ENCODE data around the gene ZC3H18.

Gene ZC3H18

DNA sequence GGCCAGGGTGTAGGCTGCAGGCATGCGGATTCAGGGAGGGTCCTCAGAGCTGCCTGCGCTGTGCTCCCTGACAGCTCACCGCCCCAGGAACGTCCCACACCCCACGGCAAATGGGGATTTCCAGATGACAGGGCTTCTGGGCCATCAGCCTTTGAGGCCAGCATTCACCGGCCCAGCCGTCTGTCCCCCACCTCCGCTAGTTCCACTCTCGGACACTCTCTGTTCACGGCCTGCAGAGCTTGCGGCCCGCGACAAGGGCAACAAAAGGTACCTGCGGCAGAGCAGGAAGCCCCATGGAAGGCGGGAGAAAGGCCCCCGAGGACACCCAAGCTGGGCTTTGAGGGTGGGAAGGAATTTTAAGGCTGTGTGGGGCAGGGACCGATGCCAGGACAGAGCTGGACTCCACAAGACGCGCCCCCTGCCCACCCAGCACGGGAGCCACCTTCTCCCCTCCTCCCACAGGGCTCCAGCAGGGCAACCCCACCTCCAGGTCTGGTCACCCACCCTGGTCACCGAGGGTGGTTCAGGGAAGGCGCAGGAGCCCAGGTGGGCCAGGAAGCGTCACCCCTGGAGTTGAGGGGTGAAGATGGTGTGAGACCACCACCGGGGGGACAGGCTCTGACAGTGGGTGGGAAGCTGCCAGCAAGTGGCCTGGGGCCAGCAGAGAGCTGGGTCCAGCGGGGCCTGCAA is 86.2 kb downstream of the ZC3H18 start:
- no peaks in the 10 kb centered on the region for H3K27me3 ChIP-seq (replicated peaks; ENCODE audit: insufficient read depth, low read length)
- H4K20me1 ChIP-seq (ENCODE audit: insufficient read depth, low read length), result no peaks in the 10 kb centered on the region
- DNase-seq, result no peak
- TF ChIP-seq EZH2 (optimal IDR thresholded peaks at IDR 0.05; ENCODE audit: low read depth, low read length) (no peak), EZH2phosphoT487 (IDR thresholded peaks at IDR 0.05; ENCODE audit: low read length) (no peak), CTCF (IDR thresholded peaks at IDR 0.05; ENCODE audit: low read length) (no peak)
- peaks cover 7% of the 10 kb centered on the region; the same call in 1 of the 2 replicates for H3K4me1 ChIP-seq (ENCODE audit: low read length)
- H3K36me3 ChIP-seq (replicated peaks; ENCODE audit: insufficient read depth, low read length), result no peaks in the 10 kb centered on the region
- no peak overlapping the region for H3K4me2 ChIP-seq (ENCODE audit: low read depth, low read length)
- H3K27ac ChIP-seq (ENCODE audit: low read length), result no peak overlapping the region
- no peak overlapping the region for H3K9ac ChIP-seq (ENCODE audit: low read length)
- H3F3A ChIP-seq (ENCODE audit: insufficient read depth, low read length), result no peaks in the 10 kb centered on the region
- H3K4me3 ChIP-seq (ENCODE audit: low read length), result no peak overlapping the region
- H3K9me2 ChIP-seq (replicated peaks; ENCODE audit: insufficient read depth, low read length), result no peaks in the 10 kb centered on the region
- no peak overlapping the region for H2AFZ ChIP-seq (ENCODE audit: low read length)
- H3K79me2 ChIP-seq (ENCODE audit: low read length), result peaks cover 3% of the 10 kb centered on the region
- no peaks in the 10 kb centered on the region for H3K9me3 ChIP-seq (replicated peaks; ENCODE audit: insufficient read depth, low read length)

DNA sequence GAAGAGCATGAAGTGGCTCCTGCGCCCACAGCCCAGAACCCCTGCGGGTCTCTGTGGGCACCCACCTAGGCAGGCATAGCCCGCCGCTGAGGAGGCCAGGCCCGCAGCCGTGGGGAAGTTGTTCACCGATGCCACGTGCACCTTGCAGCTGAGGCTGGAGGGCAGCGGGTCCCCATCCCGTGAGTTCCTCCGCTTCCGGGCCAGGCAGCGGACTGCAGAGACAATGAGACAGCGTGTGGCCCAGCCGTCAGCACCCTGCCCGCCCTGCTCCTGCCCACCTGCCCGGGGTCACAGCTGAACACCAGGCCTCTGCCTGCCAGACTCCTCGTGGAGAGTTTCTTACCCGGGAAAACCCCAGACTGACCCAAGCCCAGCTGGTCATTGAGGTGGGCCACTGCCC is 87.2 kb downstream of the ZC3H18 start:
- TF ChIP-seq EZH2phosphoT487 (IDR thresholded peaks at IDR 0.05; ENCODE audit: low read length), result no peak
- no peak for TF ChIP-seq EZH2 (optimal IDR thresholded peaks at IDR 0.05; ENCODE audit: low read depth, low read length)
- TF ChIP-seq CTCF (IDR thresholded peaks at IDR 0.05; ENCODE audit: low read length), result no peak
- no peak overlapping the region for H3K27ac ChIP-seq (ENCODE audit: low read length)
- no peaks in the 10 kb centered on the region for H3K4me1 ChIP-seq (ENCODE audit: low read length)
- no peaks in the 10 kb centered on the region for H3K36me3 ChIP-seq (replicated peaks; ENCODE audit: insufficient read depth, low read length)
- H3K9me3 ChIP-seq (replicated peaks; ENCODE audit: insufficient read depth, low read length), result no peaks in the 10 kb centered on the region
- no peaks in the 10 kb centered on the region for H4K20me1 ChIP-seq (ENCODE audit: insufficient read depth, low read length)
- no peaks in the 10 kb centered on the region for H3F3A ChIP-seq (ENCODE audit: insufficient read depth, low read length)
- no peaks in the 10 kb centered on the region for H3K9me2 ChIP-seq (replicated peaks; ENCODE audit: insufficient read depth, low read length)
- no peak overlapping the region for H2AFZ ChIP-seq (ENCODE audit: low read length)
- no peak for DNase-seq
- no peak overlapping the region for H3K4me3 ChIP-seq (ENCODE audit: low read length)
- no peak overlapping the region for H3K9ac ChIP-seq (ENCODE audit: low read length)
- H3K27me3 ChIP-seq (replicated peaks; ENCODE audit: insufficient read depth, low read length), result no peaks in the 10 kb centered on the region
- peaks cover 8% of the 10 kb centered on the region for H3K79me2 ChIP-seq (ENCODE audit: low read length)
- H3K4me2 ChIP-seq (ENCODE audit: low read depth, low read length), result no peak overlapping the region

DNA sequence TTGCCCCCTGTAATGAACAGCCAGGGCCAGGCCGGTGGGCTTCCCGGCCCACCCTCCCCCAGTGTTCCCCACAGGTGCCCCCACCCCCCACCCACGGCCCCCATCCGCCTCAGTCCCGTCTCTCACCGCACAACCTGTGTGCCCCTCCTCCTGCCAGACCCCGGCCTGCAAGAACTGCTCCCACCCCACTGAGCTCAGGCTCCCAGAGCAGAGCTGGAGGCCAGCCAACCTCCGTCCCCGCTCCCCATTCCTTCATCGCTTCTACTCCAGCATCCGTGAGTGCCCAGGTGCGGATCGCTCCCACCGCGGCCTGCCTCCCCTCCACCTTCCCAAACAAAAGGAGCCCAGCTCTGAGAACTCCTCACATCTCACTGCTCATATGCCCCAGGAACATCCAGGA is 88.5 kb downstream of the ZC3H18 start:
- H3K79me2 ChIP-seq (ENCODE audit: low read length), result peaks cover 13% of the 10 kb centered on the region
- no peak overlapping the region for H3K4me2 ChIP-seq (ENCODE audit: low read depth, low read length)
- no peaks in the 10 kb centered on the region for H3F3A ChIP-seq (ENCODE audit: insufficient read depth, low read length)
- H2AFZ ChIP-seq (ENCODE audit: low read length), result no peak overlapping the region
- TF ChIP-seq EZH2 (optimal IDR thresholded peaks at IDR 0.05; ENCODE audit: low read depth, low read length), result no peak
- no peak for TF ChIP-seq EZH2phosphoT487 (IDR thresholded peaks at IDR 0.05; ENCODE audit: low read length)
- no peak for TF ChIP-seq CTCF (IDR thresholded peaks at IDR 0.05; ENCODE audit: low read length)
- H3K27me3 ChIP-seq (replicated peaks; ENCODE audit: insufficient read depth, low read length), result no peaks in the 10 kb centered on the region
- no peaks in the 10 kb centered on the region for H4K20me1 ChIP-seq (ENCODE audit: insufficient read depth, low read length)
- H3K4me1 ChIP-seq (ENCODE audit: low read length), result no peaks in the 10 kb centered on the region
- H3K9me3 ChIP-seq (replicated peaks; ENCODE audit: insufficient read depth, low read length), result no peaks in the 10 kb centered on the region
- no peaks in the 10 kb centered on the region for H3K9me2 ChIP-seq (replicated peaks; ENCODE audit: insufficient read depth, low read length)
- H3K4me3 ChIP-seq (ENCODE audit: low read length), result no peak overlapping the region
- DNase-seq, result no peak
- no peaks in the 10 kb centered on the region for H3K36me3 ChIP-seq (replicated peaks; ENCODE audit: insufficient read depth, low read length)
- no peak overlapping the region for H3K27ac ChIP-seq (ENCODE audit: low read length)
- H3K9ac ChIP-seq (ENCODE audit: low read length), result no peak overlapping the region

Measured in MM.1S (cell line).